Activated effector memory CD4-positive, alpha-beta T cell treated with anti-CD3 and anti-CD28 coated beads, Interleukin-2, amount 50 U/mL, for 16 hours (primary cell): Measurements from ENCODE around the gene EYA4.

Experiments
- DNase-seq: peaks from one replicate; pipeline ENCODE4 v3.0.0-alpha.2; 2020

EYA4 gene

GRCh38 chr6:133241086-133241900, at the start of gene EYA4:
Gene EYA4, plus strand, starts transcription at chr6:133241357. Its CDS starts 33,424 bp downstream, at chr6:133274781.
- no peak for DNase-seq

GRCh38 chr6:133193396-133193795, 47.8 kb upstream of the EYA4 start:
- no peak for DNase-seq

- DNase-seq, result no peak
Observed at GRCh38 chr6:133198725-133199124, 42.4 kb upstream of the EYA4 start.

- no peak for DNase-seq
Observed at GRCh38 chr6:133201231-133201630, 39.9 kb upstream of the EYA4 start.

GRCh38 chr6:133202610-133203343, 38.4 kb upstream of the EYA4 start:
- DNase-seq, result no peak

GRCh38 chr6:133203344-133203697, 37.8 kb upstream of the EYA4 start:
- DNase-seq, result no peak

- DNase-seq, result no peak
Observed at GRCh38 chr6:133205304-133205703, 35.9 kb upstream of the EYA4 start.

GRCh38 chr6:133206942-133207341, 34.2 kb upstream of the EYA4 start:
- DNase-seq, result no peak

GRCh38 chr6:133207754-133208153, 33.4 kb upstream of the EYA4 start:
- DNase-seq, result no peak

GRCh38 chr6:133208183-133208755, 32.9 kb upstream of the EYA4 start:
- no peak for DNase-seq

- DNase-seq, result no peak
Observed at GRCh38 chr6:133214267-133214666, 26.9 kb upstream of the EYA4 start.

- DNase-seq, result no peak
Observed at GRCh38 chr6:133218852-133219251, 22.3 kb upstream of the EYA4 start.

- no peak for DNase-seq
Observed at GRCh38 chr6:133223452-133224029, 17.6 kb upstream of the EYA4 start.

GRCh38 chr6:133225560-133225959, 15.6 kb upstream of the EYA4 start:
- no peak for DNase-seq

GRCh38 chr6:133227344-133227743, 13.8 kb upstream of the EYA4 start:
- no peak for DNase-seq

GRCh38 chr6:133230052-133230451, 11.1 kb upstream of the EYA4 start:
- DNase-seq, result no peak

- no peak for DNase-seq
Observed at GRCh38 chr6:133235221-133235620, 5.9 kb upstream of the EYA4 start.

- DNase-seq, result no peak
Observed at GRCh38 chr6:133236932-133237331, 4.2 kb upstream of the EYA4 start.

GRCh38 chr6:133240511-133241085, 559 bp upstream of the EYA4 start:
- DNase-seq, result no peak

- DNase-seq, result no peak
Observed at GRCh38 chr6:133241901-133242636, 912 bp downstream of the EYA4 start.

GRCh38 chr6:133242637-133243585, 1.8 kb downstream of the EYA4 start:
- DNase-seq, result no peak
